ENCODE results near the gene BTBD18. TPM values are rescaled to one million over a fixed set of nuclear protein-coding genes. Genes with fewer than 3 reads are reported as not detected.
A peak's percentile ranks its signal among the peaks of the same experiment; 100 is the strongest.

The BTBD18 gene
- total RNA-seq, 6 donors from 2014 or later: not detected

DNA sequence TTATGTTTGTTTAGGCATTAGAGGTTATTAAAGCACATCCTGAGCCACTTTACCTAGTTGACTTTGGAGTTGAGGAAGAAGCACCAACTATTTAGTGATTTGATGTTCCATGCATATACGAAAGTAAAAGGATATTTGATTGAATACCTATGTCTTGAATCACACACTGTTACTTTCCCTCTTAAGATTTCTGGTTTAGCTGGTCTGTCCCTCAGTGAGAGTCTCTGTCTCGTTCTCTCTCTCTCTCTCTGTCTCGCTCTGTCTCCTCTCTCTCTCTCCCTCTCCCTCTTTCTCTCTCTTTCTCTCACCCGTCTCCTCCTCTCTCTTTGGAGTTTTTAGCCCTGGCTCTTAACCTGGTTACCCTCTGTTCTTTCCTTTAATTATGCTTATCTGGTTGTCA lies 20.9 kb upstream of the BTBD18 start:
- Histone ChIP-seq H3K27ac (peak overlapping the region; percentile 31 to 93 (median 64)), H3K36me3 (no peaks in the 10 kb centered on the region), H3K9me3 (no peaks in the 10 kb centered on the region), H3K4me3 (no peak overlapping the region), H3K27me3 (no peaks in the 10 kb centered on the region), H3K4me1 (peaks cover 78 to 90% (median 82%) of the 10 kb centered on the region in 4 donors)
- TF ChIP-seq POLR2A (IDR thresholded peaks at IDR 0.05) (no peak), POLR2AphosphoS5 (IDR thresholded peaks at IDR 0.05) (no peak), EP300 (IDR thresholded peaks at IDR 0.05) (no peak)
- TF ChIP-seq, protein P1, sequence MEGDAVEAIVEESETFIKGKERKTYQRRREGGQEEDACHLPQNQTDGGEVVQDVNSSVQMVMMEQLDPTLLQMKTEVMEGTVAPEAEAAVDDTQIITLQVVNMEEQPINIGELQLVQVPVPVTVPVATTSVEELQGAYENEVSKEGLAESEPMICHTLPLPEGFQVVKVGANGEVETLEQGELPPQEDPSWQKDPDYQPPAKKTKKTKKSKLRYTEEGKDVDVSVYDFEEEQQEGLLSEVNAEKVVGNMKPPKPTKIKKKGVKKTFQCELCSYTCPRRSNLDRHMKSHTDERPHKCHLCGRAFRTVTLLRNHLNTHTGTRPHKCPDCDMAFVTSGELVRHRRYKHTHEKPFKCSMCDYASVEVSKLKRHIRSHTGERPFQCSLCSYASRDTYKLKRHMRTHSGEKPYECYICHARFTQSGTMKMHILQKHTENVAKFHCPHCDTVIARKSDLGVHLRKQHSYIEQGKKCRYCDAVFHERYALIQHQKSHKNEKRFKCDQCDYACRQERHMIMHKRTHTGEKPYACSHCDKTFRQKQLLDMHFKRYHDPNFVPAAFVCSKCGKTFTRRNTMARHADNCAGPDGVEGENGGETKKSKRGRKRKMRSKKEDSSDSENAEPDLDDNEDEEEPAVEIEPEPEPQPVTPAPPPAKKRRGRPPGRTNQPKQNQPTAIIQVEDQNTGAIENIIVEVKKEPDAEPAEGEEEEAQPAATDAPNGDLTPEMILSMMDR (IDR thresholded peaks at IDR 0.05): no peak
- DNase-seq: no peak
- no peak for ATAC-seq (ENCODE audit: low FRiP score in 2 of 2)
- WGBS, 2 donors: 58 to 59% methylated on average over 4 of the region's 4 CpGs

DNA sequence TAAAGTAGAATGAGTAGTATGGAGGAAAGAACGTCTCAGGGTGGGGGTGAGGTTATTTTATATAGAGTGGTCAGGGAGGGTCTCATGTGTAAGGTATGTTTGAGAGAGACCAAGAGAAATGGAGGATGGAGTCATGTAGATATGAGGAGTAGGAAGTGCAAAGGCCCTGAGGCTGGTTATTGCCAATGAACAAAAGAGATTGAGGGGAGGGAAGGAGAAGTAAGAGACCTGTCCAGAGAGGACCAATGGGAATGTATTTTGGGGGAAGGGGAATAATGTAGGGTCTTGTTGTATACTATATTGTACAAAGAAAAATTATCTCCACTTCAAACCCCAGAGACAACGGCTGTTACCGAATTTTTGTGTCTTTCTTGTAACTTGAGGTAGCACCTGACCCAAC lies 19.7 kb upstream of the BTBD18 start:
- Histone ChIP-seq H3K4me3 (no peak overlapping the region), H3K27me3 (no peaks in the 10 kb centered on the region), H3K27ac (peak overlapping the region in 2 of 4 donors; percentile 2 to 43), H3K36me3 (no peaks in the 10 kb centered on the region), H3K4me1 (peaks cover 67 to 84% (median 79%) of the 10 kb centered on the region in 4 donors), H3K9me3 (no peaks in the 10 kb centered on the region)
- TF ChIP-seq POLR2A (IDR thresholded peaks at IDR 0.05) (no peak), EP300 (IDR thresholded peaks at IDR 0.05) (no peak), POLR2AphosphoS5 (IDR thresholded peaks at IDR 0.05) (no peak)
- TF ChIP-seq, protein P1 (IDR thresholded peaks at IDR 0.05): no peak
- WGBS, 2 donors: 84 to 86% methylated on average over 3 of the region's 3 CpGs
- DNase-seq (no peak), ATAC-seq (ENCODE audit: low FRiP score in 2 of 2) (no peak)

DNA sequence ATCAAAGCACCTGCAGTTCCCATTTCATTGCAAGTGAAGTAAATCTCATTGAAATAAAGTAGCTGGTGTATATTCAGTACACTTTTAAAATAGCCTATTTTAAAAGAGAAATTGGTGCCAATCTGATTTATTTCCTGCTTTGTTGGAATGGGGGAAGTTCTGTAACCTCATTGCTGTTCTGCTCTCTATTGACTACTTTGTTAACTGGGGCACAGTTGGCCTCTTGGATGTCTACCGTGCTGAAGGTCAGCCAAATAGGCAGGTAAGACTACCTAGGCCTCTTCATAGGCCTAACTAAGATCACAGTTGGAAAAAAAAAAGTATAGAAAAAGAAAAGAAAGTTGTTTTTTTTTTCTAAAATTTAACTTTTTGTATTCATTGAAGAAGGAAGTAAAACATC lies 19.2 kb upstream of the BTBD18 start:
- no peaks in the 10 kb centered on the region for H3K27me3 ChIP-seq
- no peak overlapping the region for H3K4me3 ChIP-seq
- ATAC-seq (ENCODE audit: low FRiP score in 2 of 2): no peak
- no peaks in the 10 kb centered on the region for H3K9me3 ChIP-seq
- TF ChIP-seq, protein P1 (IDR thresholded peaks at IDR 0.05): no peak
- TF ChIP-seq EP300 (IDR thresholded peaks at IDR 0.05) (no peak), POLR2AphosphoS5 (IDR thresholded peaks at IDR 0.05) (no peak), POLR2A (IDR thresholded peaks at IDR 0.05) (no peak)
- WGBS, 2 donors: 20 to 25% methylated on average over 1 of the region's 1 CpG
- H3K4me1 ChIP-seq: peaks cover 63 to 84% (median 79%) of the 10 kb centered on the region in 4 donors
- DNase-seq: no peak
- H3K27ac ChIP-seq: peak overlapping the region in 2 of 4 donors; percentile 2 to 43
- H3K36me3 ChIP-seq: no peaks in the 10 kb centered on the region

DNA sequence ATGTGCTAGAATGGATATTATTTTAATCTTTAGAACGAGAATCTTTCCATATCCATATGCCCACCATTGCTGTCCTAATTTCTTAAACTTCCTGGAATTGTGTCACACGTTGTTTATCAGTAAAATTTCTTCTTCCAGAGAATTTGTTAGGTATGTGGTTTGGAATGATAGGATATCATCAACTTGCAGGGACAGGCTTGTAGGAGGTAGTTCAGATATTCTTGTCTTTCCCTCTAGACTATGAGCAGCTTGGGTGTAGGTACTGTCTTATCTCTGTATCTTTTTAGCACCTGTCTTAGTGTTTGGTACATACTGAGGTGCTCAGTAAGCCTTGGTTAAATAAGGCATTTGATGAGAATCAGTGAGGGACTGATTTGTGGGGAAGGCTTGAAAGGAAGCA lies 13.4 kb upstream of the BTBD18 start:
- Histone ChIP-seq H3K4me3 (peak overlapping the region in 3 of 4 donors; percentile 55 to 75 (median 63)), H3K27me3 (no peaks in the 10 kb centered on the region), H3K4me1 (peaks cover 26 to 53% (median 45%) of the 10 kb centered on the region in 4 donors), H3K27ac (peak overlapping the region; percentile 10 to 92 (median 88)), H3K36me3 (no peaks in the 10 kb centered on the region), H3K9me3 (no peaks in the 10 kb centered on the region)
- 14 to 32% methylated on average over 2 of the region's 2 CpGs for WGBS, 2 donors
- no peak for ATAC-seq (ENCODE audit: low FRiP score in 2 of 2)
- DNase-seq: no peak
- TF ChIP-seq POLR2AphosphoS5 (IDR thresholded peaks at IDR 0.05): no peak
- TF ChIP-seq, protein P1 (IDR thresholded peaks at IDR 0.05): no peak
- no peak for TF ChIP-seq EP300 (IDR thresholded peaks at IDR 0.05)
- no peak for TF ChIP-seq POLR2A (IDR thresholded peaks at IDR 0.05)

DNA sequence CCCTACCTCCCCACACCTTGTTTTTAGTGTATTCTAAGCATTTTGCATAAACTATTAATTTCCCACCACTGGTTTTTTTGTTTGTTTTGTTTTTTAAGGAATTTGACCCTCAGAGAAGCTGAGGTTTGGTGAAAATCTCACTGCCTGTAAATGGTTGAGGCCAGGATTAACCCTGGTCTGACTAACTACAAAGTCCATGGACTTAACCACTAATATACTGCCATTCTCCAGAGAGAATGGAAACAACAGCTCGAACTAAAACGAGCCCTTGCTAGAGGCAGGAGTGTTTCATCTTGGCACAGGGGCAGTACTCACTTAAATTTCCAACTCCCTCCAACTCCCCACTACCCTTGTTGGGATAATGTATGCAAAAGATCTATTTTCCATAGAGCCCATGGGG lies 12.9 kb upstream of the BTBD18 start:
- no peak for DNase-seq
- 17 to 38% methylated on average over 2 of the region's 2 CpGs for WGBS, 2 donors
- Histone ChIP-seq H3K27me3 (no peaks in the 10 kb centered on the region), H3K27ac (peak overlapping the region; percentile 10 to 92 (median 88)), H3K9me3 (no peaks in the 10 kb centered on the region), H3K36me3 (no peaks in the 10 kb centered on the region), H3K4me1 (peaks cover 22 to 49% (median 41%) of the 10 kb centered on the region in 4 donors), H3K4me3 (peak overlapping the region in 3 of 4 donors; percentile 55 to 75 (median 63))
- TF ChIP-seq, protein P1 (IDR thresholded peaks at IDR 0.05): no peak
- TF ChIP-seq EP300 (IDR thresholded peaks at IDR 0.05) (no peak), POLR2AphosphoS5 (IDR thresholded peaks at IDR 0.05) (no peak), POLR2A (IDR thresholded peaks at IDR 0.05) (no peak)
- ATAC-seq (ENCODE audit: low FRiP score in 2 of 2): no peak
